ENCODE measurements around the gene TMEM184C.

GRCh38 chr4:147620315-147620714 is 3.1 kb downstream of the TMEM184C start:
- TF ChIP-seq POLR2AphosphoS5 (IDR thresholded peaks at IDR 0.05; ENCODE audit: low read depth, low read length) (no peak), TAF1 (IDR thresholded peaks at IDR 0.05; ENCODE audit: borderline replicate concordance, insufficient read depth, low read length) (no peak), REST (IDR thresholded peaks at IDR 0.05; ENCODE audit: insufficient read depth in 1 of 2, low read depth in 2 of 2, low read length in 2 of 2) (no peak)

Measured in PFSK-1 (cell line).